ENCODE data around the gene HOOK2. TPM values are rescaled to one million over a fixed set of nuclear protein-coding genes. Genes with fewer than 3 reads are reported as not detected.

The HOOK2 gene
- total RNA-seq, 1 experiment from 2014 or later: 96.3 TPM

DNA sequence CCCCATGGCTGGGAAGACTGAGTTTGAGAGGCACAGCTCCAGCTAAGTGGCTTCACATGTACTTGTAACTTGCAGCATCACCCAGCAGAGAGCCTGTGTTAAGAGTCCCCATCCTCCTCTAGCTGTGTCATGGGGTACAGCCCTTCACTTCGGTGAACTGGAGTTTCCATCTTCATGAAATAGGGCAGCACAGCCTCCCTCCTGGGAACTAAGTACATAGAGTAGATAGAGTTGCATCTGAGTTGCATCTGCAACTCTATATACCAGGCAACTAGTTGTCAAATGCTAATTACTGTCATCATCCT lies 25.1 kb upstream of the HOOK2 start:
- Histone ChIP-seq H3K9me2 (ENCODE audit: insufficient read depth) (no peaks in the 10 kb centered on the region), H3K79me2 (ENCODE audit: insufficient read depth, low read length) (peaks cover 25% of the 10 kb centered on the region), H3K27me3 (ENCODE audit: insufficient read depth, low read length) (no peaks in the 10 kb centered on the region), H3K4me3 (replicated peaks in 1 of 2; ENCODE audit: low read depth in 1 of 2, low read length in 2 of 2) (peak overlapping the region; percentile 93 to 97), H3K36me3 (ENCODE audit: control insufficient read depth in 1 of 2, insufficient read depth in 2 of 2, low read length in 2 of 2) (peaks cover 4 to 19% of the 10 kb centered on the region in 2 experiments; a peak in 3 of 4 replicates), H3K4me2 (ENCODE audit: low read length) (peak overlapping the region; percentile 100), H4K20me1 (ENCODE audit: insufficient read depth) (no peaks in the 10 kb centered on the region), H3K9ac (ENCODE audit: low read length) (peak overlapping the region; percentile 94), H3K4me1 (ENCODE audit: control insufficient read depth in 1 of 2, insufficient read depth in 2 of 2, low read length in 2 of 2) (peaks cover 19 to 42% of the 10 kb centered on the region in 2 experiments), H3K27ac (ENCODE audit: low read depth, low read length) (peak overlapping the region; percentile 86), H3K9me3 (ENCODE audit: control insufficient read depth in 1 of 2, insufficient read depth in 1 of 2, low read depth in 1 of 2, low read length in 2 of 2) (no peaks in the 10 kb centered on the region), H2AFZ (ENCODE audit: low read depth, low read length, poor library complexity, severe bottlenecking) (no peak overlapping the region)
- intact Hi-C loops (cut with micrococcal nuclease): loop anchor here (5.0 kb wide), 1 partner anchor 37 kb away; the partner anchor contains the start of gene MAST1
- TF ChIP-seq TCF7L2 (IDR thresholded peaks at IDR 0.05; ENCODE audit: borderline replicate concordance, extremely low read depth, insufficient read depth, insufficient read length): no peak
- TF ChIP-seq FOSL1 (IDR thresholded peaks at IDR 0.05; ENCODE audit: low read depth): no peak
- TF ChIP-seq, protein P1, sequence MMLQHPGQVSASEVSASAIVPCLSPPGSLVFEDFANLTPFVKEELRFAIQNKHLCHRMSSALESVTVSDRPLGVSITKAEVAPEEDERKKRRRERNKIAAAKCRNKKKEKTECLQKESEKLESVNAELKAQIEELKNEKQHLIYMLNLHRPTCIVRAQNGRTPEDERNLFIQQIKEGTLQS (IDR thresholded peaks at IDR 0.05): no peak
- no peak for TF ChIP-seq JUND (IDR thresholded peaks at IDR 0.05)
- TF ChIP-seq POLR2A (IDR thresholded peaks at IDR 0.05; ENCODE audit: borderline replicate concordance, extremely low read depth, insufficient read depth, insufficient read length): no peak
- TF ChIP-seq, protein P2, sequence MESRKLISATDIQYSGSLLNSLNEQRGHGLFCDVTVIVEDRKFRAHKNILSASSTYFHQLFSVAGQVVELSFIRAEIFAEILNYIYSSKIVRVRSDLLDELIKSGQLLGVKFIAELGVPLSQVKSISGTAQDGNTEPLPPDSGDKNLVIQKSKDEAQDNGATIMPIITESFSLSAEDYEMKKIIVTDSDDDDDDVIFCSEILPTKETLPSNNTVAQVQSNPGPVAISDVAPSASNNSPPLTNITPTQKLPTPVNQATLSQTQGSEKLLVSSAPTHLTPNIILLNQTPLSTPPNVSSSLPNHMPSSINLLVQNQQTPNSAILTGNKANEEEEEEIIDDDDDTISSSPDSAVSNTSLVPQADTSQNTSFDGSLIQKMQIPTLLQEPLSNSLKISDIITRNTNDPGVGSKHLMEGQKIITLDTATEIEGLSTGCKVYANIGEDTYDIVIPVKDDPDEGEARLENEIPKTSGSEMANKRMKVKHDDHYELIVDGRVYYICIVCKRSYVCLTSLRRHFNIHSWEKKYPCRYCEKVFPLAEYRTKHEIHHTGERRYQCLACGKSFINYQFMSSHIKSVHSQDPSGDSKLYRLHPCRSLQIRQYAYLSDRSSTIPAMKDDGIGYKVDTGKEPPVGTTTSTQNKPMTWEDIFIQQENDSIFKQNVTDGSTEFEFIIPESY (IDR thresholded peaks at IDR 0.05; ENCODE audit: extremely low read depth, insufficient replicate concordance, low read length): no peak
- no peak for TF ChIP-seq ZNF274 (IDR thresholded peaks at IDR 0.05; ENCODE audit: low read depth, low read length)
- TF ChIP-seq, protein P3, sequence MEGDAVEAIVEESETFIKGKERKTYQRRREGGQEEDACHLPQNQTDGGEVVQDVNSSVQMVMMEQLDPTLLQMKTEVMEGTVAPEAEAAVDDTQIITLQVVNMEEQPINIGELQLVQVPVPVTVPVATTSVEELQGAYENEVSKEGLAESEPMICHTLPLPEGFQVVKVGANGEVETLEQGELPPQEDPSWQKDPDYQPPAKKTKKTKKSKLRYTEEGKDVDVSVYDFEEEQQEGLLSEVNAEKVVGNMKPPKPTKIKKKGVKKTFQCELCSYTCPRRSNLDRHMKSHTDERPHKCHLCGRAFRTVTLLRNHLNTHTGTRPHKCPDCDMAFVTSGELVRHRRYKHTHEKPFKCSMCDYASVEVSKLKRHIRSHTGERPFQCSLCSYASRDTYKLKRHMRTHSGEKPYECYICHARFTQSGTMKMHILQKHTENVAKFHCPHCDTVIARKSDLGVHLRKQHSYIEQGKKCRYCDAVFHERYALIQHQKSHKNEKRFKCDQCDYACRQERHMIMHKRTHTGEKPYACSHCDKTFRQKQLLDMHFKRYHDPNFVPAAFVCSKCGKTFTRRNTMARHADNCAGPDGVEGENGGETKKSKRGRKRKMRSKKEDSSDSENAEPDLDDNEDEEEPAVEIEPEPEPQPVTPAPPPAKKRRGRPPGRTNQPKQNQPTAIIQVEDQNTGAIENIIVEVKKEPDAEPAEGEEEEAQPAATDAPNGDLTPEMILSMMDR (IDR thresholded peaks at IDR 0.05 in 2 of 3, conservative IDR thresholded peaks at IDR 0.05 in 1 of 3; ENCODE audit: borderline replicate concordance in 1 of 3, insufficient read depth in 1 of 3, low read depth in 2 of 3, low read length in 2 of 3): no peak
- TF ChIP-seq EZH2phosphoT487 (IDR thresholded peaks at IDR 0.05; ENCODE audit: borderline replicate concordance): no peak
- CTCF ChIA-PET: interaction anchor here (0.9 to 6.4 kb wide), 4 partner anchors 25 to 294 kb away, joined by 3 to 87 read pairs (median 4); partner anchors contain the start of gene HOOK2
- ATAC-seq (no peak), DNase-seq (ENCODE audit: low read depth, low spot score) (no peak)
- RAD21 ChIA-PET (ENCODE audit: low non-redundant PET in 1 of 2, low total read pairs in 2 of 2, uncharacterized antibody in 2 of 2, unreplicated experiment in 2 of 2): no interaction called here
- POLR2A ChIA-PET: interaction anchor here (1.2 to 1.4 kb wide), 2 partner anchors 9 to 30 kb away, joined by 3 to 5 read pairs; partner anchors contain the start of gene JUNB
- no TSS peak for BruUV-seq (replicated peaks)

All from HCT116 (cell line).